Measurements from ENCODE around the gene CNOT2.
"Not testable (repeated sequence)": the region's sequence is repeated elsewhere in the genome, so short reads cannot be mapped to it uniquely, and the experiment has no call there.

The CNOT2 gene

DNA sequence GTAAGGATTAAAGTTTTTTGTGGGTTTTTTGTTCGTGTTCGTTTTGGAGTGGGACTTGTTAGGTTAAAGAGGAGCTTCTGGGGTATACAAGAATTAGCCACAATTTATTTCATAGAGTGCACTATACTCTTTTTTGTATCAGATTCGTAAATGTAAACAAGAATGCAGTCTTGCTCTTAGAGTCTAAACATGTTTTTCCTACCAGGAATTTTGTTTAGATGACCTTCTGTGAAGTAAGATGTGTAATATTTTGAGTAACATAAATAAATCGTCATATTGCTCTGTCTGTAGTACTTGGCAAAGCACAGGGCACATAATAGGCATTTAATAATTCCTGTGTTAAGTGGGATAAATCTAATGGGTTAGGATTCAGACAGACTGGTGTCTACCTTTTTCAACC, 9.6 kb downstream of the CNOT2 start:
- DNase-seq (ENCODE audit: low read depth): no peak

DNA sequence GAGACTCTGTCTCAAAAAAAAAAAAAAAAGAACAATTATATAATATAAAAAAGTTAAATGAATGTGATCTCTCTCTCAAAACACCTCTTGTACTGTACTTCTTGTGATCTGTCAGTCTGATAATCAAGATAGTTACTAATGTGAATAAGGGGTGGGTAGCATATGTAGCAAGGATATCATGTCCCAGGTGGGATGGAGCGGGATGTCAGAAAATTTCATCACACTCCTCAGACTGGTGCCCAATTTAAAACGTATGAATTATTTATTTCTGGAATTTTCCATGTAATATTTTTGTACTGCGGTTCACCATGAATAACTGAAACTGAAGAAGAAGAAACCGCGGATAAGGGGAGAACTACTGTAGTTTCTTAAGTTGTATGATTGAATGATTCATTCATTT, 11.0 kb downstream of the CNOT2 start:
- DNase-seq (ENCODE audit: low read depth): no peak

- DNase-seq (ENCODE audit: low read depth): no peak
These were observed 11.6 kb downstream of the CNOT2 start for GRCh38 chr12:70254846-70255245.

- no peak for DNase-seq (ENCODE audit: low read depth)
These were observed 12.1 kb downstream of the CNOT2 start for GRCh38 chr12:70255311-70255710.

- DNase-seq (ENCODE audit: low read depth): no peak
These were observed 15.6 kb downstream of the CNOT2 start for GRCh38 chr12:70258605-70259403.

DNA sequence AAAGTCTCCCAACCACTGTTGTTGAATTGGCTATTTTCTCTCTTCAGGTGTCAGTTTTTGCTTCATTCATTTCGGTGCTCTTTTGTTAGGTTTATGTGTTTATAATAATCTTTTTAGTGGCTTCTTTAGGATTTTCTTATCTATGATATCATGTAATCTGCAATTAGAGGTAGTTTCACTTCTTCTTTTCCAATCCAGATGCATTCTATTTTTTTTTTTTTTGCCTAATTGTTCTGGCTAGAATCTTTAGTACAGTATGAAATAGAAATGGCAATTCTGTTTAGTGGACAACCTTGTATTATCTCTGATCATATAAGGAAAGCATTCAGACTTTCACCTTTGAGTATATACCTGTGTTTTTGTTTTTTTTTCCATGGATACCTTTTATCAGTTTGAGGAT, 17.4 kb downstream of the CNOT2 start:
- DNase-seq (ENCODE audit: low read depth): no peak

GRCh38 chr12:70264067-70264867, 21.0 kb downstream of the CNOT2 start:
- no peak for DNase-seq (ENCODE audit: low read depth)

- no peak for DNase-seq (ENCODE audit: low read depth)
These were observed 21.9 kb downstream of the CNOT2 start for GRCh38 chr12:70265132-70265531.

GRCh38 chr12:70267550-70267949, 24.3 kb downstream of the CNOT2 start:
- no peak for DNase-seq (ENCODE audit: low read depth)

GRCh38 chr12:70268972-70269371, 25.7 kb downstream of the CNOT2 start:
- no peak for DNase-seq (ENCODE audit: low read depth)

DNA sequence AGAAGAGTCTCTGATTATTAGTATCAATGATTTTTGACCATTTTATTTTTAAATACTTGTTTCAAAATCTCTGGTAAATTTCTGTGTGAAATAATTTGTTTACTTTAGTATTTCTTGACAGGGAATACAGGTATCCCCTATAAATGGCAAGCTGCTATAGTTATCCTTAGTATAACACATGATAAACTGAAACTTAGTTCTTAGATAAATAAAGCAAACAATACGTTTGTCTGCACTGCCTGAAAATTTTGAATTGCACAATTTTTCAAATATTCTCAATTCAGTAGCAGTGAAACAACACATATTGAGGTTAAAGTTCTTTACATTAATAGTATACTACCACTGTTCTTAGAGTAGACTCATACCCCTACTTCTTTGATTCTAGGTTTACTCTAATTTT, 26.9 kb downstream of the CNOT2 start:
- DNase-seq (ENCODE audit: low read depth): no peak

GRCh38 chr12:70271025-70271424, 27.8 kb downstream of the CNOT2 start:
- no peak for DNase-seq (ENCODE audit: low read depth)

- no peak for DNase-seq (ENCODE audit: low read depth)
These were observed 29.3 kb downstream of the CNOT2 start for GRCh38 chr12:70272510-70272909.

GRCh38 chr12:70275045-70275444, 31.8 kb downstream of the CNOT2 start:
- DNase-seq (ENCODE audit: low read depth): no peak

DNA sequence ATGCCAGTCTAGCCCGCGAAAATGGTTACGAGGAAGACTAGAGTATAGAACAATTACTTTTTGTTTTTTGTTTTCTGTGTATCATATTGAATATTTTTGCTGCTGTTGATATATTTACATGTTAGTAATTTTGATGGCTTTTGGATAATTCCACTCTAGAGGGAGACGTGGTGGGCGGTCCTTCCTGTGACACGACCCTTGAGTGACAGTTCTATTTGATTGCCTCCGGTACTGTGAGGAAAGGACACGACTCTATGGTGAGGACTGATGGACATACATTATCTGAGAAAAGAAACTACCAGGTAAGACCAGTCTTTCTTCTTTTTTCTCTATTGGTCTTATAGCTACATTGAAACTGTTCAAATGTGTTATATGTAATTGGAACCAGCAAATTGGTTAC, 34.7 kb downstream of the CNOT2 start:
- no peak for DNase-seq (ENCODE audit: low read depth)

DNA sequence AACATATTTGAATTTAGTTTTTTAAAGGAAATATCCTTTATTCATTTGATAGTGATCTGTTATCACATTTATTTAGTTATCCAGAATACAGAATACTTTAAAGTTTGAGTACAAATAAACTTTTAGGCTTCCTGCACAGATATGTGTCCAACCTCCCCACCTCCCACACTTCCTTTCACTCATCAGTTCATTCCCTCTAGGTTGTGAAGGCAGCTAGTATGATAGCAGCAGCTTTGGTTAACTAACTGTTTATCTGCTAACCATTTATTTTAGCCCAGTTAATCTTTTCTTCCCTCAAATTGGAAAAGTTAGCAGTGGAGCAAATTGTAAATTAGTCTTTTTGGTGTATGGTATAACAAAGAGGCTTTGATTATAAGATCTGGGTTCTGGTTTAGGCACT, 35.7 kb downstream of the CNOT2 start:
- no peak for DNase-seq (ENCODE audit: low read depth)

GRCh38 chr12:70283232-70283631, 40.0 kb downstream of the CNOT2 start:
- no peak for DNase-seq (ENCODE audit: low read depth)

DNA sequence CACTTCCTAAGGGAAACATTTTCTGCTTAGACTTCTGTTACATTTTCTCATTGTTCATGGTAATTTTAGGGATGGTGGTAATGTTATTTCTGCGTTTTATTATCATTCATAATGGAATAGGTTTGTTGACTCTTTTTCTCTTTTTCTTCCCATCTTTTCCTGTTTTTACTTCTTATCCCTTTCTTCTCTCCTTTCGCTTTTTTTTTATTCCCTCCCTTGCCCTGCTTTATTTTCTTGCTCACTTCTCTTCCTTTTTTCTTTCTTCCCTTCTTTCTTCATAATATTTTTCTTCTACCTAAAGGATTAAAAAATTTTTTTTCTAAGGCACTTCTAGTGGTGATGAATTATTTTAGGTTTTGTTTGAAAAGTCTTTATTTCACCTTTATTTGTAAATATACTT, 45.6 kb downstream of the CNOT2 start:
- DNase-seq (ENCODE audit: low read depth): no peak

- no peak for DNase-seq (ENCODE audit: low read depth)
These were observed 46.9 kb downstream of the CNOT2 start for GRCh38 chr12:70290116-70290515.

GRCh38 chr12:70292017-70292776, 49.0 kb downstream of the CNOT2 start:
- DNase-seq (ENCODE audit: low read depth): no peak

DNA sequence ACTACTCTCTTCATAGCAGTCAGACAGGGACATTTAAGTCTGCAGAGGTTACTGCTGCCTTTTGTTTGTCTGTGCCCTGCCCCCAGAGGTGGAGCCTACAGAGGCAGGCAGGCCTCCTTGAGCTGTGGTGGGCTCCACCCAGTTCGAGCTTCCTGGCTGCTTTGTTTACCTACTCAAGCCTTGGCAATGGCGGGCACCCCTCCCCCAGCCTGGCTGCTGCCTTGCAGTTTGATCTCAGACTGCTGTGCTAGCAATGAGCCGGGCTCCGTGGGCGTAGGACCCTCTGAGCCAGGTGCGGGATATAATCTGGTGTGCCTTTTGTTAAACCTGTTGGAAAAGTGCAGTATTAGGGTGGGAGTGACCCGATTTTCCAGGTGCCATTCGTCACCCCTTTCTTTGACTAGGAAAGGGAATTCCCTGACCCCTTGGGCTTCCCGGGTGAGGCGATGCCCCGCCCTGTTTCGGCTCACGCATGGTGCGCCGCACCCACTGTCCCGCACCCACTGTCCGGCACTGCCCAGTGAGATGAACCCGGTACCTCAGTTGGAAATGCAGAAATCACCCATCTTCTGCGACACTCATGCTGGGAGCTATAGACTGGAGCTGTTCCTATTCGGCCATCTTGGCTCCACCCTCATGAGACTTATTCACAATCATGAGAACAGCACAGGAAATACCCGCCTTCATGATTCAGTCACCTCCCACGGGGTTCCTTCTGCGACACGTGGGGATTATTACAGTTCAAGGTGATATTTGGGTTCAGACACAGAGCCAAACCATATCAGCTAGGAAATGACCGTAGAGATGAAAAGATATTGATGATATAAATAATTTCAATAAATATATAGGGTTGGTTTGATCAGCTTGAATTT, 61.7 kb downstream of the CNOT2 start:
- not testable (repeated sequence) for DNase-seq (ENCODE audit: low read depth)

- DNase-seq (ENCODE audit: low read depth): no peak
These were observed 62.6 kb downstream of the CNOT2 start for GRCh38 chr12:70305794-70306193.
